GM18499 (cell line): ENCODE measurements around the gene IL17RE.
"Not testable (repeated sequence)": the region's sequence is repeated elsewhere in the genome, so short reads cannot be mapped to it uniquely, and the experiment has no call there.

Experiments
- ATAC-seq: cut with Tn5 transposase; IDR thresholded peaks from one replicate; pipeline ENCODE4 v1.9.1; 2021; ENCODE audit warnings: moderate number of reproducible peaks; ENCODE audit not compliant: insufficient read depth, unreplicated experiment

IL17RE gene

GRCh38 chr3:9932535-9932842 is 29.8 kb downstream of the IL17RE start:
- ATAC-seq, result no peak

DNA sequence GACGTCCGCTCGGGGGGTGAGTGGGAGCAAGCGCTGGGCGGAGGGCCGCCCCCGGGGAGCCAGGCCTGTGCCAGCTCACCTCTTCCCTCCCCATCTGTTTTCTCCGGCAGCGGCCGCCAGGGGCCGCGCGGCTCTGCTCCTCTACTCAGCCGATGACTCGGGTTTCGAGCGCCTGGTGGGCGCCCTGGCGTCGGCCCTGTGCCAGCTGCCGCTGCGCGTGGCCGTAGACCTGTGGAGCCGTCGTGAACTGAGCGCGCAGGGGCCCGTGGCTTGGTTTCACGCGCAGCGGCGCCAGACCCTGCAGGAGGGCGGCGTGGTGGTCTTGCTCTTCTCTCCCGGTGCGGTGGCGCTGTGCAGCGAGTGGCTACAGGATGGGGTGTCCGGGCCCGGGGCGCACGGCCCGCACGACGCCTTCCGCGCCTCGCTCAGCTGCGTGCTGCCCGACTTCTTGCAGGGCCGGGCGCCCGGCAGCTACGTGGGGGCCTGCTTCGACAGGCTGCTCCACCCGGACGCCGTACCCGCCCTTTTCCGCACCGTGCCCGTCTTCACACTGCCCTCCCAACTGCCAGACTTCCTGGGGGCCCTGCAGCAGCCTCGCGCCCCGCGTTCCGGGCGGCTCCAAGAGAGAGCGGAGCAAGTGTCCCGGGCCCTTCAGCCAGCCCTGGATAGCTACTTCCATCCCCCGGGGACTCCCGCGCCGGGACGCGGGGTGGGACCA is 30.4 kb downstream of the IL17RE start:
- peak; percentile 32 for ATAC-seq

DNA sequence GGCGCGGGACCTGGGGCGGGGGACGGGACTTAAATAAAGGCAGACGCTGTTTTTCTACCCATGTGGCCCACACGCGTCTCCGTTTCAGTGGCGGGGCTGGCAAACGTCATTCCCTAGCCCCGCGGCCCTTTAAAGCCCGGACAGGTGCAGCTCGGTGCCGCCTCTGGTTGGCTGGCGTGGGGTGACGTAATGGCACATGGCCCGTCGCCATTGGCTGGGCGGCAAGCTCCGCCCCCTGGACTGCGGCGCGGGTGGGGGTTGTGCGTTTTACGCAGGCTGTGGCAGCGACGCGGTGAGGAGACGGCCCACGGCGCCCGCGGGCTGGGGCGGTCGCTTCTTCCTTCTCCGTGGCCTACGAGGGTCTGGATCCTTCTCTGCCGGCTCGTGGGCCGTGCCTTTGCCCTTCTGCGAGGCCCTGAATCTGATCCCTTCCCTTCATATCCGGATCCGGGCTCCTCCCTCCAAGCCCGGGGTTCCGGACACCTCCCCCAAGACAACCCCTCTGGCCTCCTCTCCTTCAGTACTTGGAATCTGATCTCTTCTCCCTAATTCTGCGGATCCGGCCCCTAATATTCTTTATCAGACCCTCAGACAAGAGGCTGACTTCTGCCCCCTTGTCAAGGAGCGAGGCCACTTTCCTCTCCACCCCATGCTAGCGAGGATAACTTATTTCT is 31.1 kb downstream of the IL17RE start, which contains the start of gene CRELD1:
Gene CRELD1, plus strand, starts transcription at position 274 of the 674 bp plus-strand sequence. CDS start 605 bp downstream, outside the sequence.
- peak; percentile 85 for ATAC-seq

- no peak for ATAC-seq
Observed at GRCh38 chr3:9934235-9934621, 31.6 kb downstream of the IL17RE start.

DNA sequence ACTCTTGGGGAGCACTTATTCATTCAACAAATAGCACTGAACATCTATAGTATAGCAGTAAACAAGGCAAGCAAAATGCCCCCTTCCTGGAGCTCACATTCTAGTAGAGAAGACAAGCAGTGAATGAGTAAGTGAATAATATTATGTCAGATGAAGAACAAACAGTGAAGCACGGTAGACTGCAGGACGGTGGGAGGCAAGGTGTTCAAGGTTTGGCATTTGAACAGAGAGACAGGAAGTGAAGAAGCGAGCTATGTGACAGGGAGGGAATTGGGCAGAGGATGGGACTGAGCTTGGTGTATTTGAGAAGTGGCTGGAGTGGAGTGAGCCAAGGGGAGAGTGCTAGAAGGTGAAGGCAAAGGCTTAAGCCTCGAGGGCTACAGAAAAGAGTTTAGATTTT is 32.3 kb downstream of the IL17RE start:
- no peak for ATAC-seq

- ATAC-seq, result no peak
Observed at GRCh38 chr3:9935966-9936510, 33.4 kb downstream of the IL17RE start.

DNA sequence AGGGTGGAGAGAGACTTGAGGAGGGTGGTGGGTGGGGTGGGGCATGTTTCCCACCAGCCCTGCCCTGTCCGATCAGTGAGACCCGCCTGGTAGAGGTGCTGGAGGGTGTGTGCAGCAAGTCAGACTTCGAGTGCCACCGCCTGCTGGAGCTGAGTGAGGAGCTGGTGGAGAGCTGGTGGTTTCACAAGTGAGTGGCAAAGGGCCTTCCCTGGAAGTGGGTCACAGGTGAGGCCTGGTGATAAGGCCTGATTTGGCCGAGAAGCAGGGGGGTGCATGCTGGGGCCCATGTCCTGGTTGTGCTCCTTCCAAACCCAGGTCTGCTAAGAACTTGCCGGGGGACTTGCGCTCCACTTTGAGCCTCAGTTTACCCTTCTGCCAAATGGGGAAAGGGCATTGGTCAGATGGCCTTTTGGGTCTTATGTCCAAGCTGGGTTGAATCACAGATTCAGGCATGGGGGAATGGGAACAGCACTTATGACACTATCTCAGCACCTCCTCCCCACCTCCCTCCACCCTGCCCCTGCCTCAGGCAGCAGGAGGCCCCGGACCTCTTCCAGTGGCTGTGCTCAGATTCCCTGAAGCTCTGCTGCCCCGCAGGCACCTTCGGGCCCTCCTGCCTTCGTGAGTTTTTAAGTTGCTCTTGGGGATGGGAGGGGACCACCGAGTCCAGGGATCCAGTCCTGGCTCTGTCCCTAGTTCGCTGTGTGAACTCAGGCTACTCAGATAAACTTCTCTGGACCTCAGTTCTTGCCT is 35.0 kb downstream of the IL17RE start:
- no peak for ATAC-seq

- ATAC-seq, result no peak
Observed at GRCh38 chr3:9938966-9939365, 36.3 kb downstream of the IL17RE start.

DNA sequence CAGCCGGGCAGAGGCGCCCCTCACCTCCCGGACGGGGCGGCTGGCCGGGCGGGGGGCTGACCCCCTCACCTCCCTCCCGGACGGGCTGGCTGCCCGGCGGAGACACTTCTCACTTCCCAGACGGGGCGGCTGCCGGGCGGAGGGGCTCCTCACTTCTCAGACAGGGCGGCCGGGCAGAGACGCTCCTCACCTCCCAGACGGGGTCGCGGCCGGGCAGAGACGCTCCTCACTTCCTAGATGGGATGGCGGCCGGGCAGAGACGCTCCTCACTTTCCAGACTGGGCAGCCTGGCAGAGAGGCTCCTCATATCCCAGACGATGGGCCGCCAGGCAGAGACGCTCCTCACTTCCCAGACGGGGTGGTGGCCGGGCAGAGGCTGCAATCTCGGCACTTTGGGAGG is 37.3 kb downstream of the IL17RE start:
- not testable (repeated sequence) for ATAC-seq

DNA sequence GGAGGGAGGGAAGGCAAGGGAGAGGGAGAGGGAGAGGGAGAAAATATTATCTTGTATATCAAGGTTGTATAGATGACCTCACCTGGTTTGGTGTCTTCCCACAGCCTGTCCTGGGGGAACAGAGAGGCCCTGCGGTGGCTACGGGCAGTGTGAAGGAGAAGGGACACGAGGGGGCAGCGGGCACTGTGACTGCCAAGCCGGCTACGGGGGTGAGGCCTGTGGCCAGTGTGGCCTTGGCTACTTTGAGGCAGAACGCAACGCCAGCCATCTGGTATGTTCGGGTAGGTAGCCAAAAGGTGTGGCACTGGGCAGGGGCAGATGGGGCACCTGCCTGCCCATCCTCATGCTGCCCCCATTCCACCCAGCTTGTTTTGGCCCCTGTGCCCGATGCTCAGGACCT is 38.1 kb downstream of the IL17RE start:
- no peak for ATAC-seq

- no peak for ATAC-seq
Observed at GRCh38 chr3:9942164-9942563, 39.5 kb downstream of the IL17RE start.

DNA sequence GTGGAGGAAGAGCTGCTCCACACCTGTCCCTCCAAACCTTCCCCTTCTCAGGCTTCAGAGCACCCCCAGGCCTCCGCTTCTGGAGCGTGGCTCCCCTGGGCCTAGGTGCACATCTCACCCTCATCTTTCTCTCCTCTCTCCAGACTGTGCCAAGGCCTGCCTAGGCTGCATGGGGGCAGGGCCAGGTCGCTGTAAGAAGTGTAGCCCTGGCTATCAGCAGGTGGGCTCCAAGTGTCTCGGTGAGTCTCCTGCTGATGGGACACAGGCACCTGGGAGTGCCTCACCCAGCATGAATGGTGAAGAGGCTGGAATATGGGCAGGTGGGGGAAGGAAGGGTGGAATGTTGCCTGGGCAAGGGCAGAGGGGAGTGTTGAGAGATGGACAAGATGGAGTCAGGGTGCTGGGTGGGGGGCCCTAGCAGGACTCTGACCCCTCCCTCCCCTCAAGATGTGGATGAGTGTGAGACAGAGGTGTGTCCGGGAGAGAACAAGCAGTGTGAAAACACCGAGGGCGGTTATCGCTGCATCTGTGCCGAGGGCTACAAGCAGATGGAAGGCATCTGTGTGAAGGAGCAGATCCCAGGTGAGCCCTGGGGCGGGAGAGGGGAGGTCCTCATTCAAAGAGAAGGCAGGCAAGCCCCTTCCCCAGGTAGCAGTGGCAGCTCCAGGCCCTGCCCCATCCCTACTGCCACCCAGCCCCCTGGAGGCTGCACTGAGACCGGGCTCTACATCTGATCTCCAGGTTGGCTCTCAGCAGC is 40.5 kb downstream of the IL17RE start:
- ATAC-seq, result no peak

GRCh38 chr3:9944271-9944670 is 41.6 kb downstream of the IL17RE start:
- ATAC-seq, result no peak

- no peak for ATAC-seq
Observed at GRCh38 chr3:9945358-9945757, 42.7 kb downstream of the IL17RE start.

- no peak for ATAC-seq
Observed at GRCh38 chr3:9946112-9947024, 43.7 kb downstream of the IL17RE start.

DNA sequence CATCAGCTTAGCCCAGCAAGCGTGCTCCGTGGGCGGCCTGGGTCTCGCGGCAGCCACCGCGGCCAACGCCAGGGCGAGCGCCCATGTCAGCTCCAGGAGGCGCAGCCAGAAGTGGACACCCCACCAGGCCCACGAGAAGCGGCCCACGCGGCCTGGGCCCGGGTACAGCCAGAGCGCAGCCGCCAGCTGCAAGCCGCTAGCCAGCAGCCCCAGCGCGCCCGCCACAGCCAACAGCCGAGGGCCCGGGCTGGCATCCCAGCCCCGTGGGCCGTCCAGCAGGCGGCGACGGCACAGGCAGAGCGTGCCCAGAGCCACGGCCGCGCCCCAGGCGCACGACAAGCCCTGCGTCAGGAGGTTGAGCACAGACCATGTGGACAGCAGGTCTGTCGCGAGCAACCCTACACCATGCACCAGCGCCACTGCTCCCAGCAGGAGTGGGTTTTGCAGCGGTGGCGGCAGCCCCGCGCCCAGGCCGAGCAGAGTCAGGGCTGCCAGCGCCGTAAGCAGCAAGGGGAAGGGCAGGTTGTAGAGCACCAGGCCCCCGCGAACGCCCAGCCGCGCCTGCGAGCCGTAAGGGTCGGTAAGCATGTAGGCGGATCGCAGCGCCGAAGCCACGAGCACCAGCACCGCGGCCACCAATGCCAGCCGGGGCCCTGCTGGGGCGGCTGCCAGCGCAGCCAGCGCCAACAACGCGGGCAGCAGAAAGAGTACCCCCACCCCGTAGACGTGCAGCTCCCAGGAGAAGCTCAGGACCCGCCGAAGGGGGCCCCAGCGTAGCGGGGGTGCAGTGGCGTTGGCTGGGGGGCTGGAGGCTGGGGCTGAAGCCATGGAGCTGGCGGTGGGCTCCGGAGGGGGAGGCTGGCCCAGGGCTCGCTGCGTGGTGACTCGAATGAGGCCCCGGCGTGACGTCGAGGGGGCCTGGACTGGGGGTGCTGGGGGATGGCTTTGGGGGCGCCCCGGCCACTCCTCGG is 44.7 kb downstream of the IL17RE start:
- no peak for ATAC-seq

GRCh38 chr3:9948586-9948985 is 45.9 kb downstream of the IL17RE start:
- ATAC-seq, result no peak

- ATAC-seq, result no peak
Observed at GRCh38 chr3:9949115-9949514, 46.5 kb downstream of the IL17RE start.
